Suprapubic skin (tissue), 3 donors: Measurements from ENCODE around the gene DUS2.

ENCODE experiments used
- POLR2A ChIP-seq, 2 donors: fragments of 450-650 bp; IDR thresholded peaks; one replicate each; pipeline ENCODE4 v1.6.1; 2017; ENCODE audit warnings: antibody characterized with exemption in 2 of 2, mild to moderate bottlenecking in 2 of 2, moderate library complexity in 2 of 2
- TF ChIP-seq, protein P1 (sequence below), 2 donors: fragments of 200-600 bp in 1 of 2; fragments of 450-650 bp in 1 of 2; sonication (generic) in 1 of 2; IDR thresholded peaks; one replicate each; pipeline ENCODE4 v1.5.1; 2016 to 2019; ENCODE audit warnings: antibody characterized with exemption in 2 of 2, mild to moderate bottlenecking in 1 of 2, moderate library complexity in 1 of 2

DNA sequence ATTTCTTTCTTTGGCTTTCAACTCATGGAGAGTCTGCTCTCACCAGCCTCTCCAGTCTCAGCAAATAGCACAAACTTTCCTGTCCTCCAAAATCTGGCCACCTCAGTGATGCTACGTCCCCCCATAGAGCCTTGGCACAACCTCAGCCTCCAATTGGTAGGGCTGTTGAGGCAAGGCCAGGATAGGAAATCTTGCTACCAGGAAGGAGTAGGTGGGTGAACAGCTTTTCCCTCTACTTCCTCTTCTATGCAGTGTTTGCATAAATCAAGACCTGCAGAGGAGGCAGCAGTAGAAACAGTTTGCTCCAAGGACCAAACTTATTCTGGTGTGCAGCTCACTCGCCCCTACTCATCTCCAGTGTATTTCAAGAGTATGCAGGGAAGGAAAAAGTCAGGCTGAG, 23.1 kb upstream of the DUS2 start:
- TF ChIP-seq, protein P1, sequence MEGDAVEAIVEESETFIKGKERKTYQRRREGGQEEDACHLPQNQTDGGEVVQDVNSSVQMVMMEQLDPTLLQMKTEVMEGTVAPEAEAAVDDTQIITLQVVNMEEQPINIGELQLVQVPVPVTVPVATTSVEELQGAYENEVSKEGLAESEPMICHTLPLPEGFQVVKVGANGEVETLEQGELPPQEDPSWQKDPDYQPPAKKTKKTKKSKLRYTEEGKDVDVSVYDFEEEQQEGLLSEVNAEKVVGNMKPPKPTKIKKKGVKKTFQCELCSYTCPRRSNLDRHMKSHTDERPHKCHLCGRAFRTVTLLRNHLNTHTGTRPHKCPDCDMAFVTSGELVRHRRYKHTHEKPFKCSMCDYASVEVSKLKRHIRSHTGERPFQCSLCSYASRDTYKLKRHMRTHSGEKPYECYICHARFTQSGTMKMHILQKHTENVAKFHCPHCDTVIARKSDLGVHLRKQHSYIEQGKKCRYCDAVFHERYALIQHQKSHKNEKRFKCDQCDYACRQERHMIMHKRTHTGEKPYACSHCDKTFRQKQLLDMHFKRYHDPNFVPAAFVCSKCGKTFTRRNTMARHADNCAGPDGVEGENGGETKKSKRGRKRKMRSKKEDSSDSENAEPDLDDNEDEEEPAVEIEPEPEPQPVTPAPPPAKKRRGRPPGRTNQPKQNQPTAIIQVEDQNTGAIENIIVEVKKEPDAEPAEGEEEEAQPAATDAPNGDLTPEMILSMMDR (IDR thresholded peaks at IDR 0.05), result no peak
- no peak for TF ChIP-seq POLR2A (IDR thresholded peaks at IDR 0.05)
